Measurements from ENCODE around the gene USP9X. TPM values are rescaled to one million over a fixed set of nuclear protein-coding genes. Genes with fewer than 3 reads are reported as not detected.

The USP9X gene
- total and polyA plus RNA-seq, 2 donors (not counting 3 experiments of a cell fraction or from before 2014, with no cell fraction given): 13.7 to 66.8 TPM

GRCh38 chrX:41192880-41193279 is 107.6 kb downstream of the USP9X start:
- BruUV-seq (replicated peaks): no TSS peak
- H3K27me3 ChIP-seq (ENCODE audit: control insufficient read depth in 2 of 2, insufficient read depth in 2 of 2, low read length in 2 of 2): no peaks in the 10 kb centered on the region
- H3K4me3 ChIP-seq (replicated peaks in 1 of 3; ENCODE audit: insufficient read depth in 1 of 3, low read depth in 1 of 3, low read length in 3 of 3): no peak overlapping the region
- ChIA-PET CTCF (interaction anchor here (1.8 kb wide), 1 partner anchor 12 kb away, joined by 8 read pairs; no protein-coding TSS in a partner anchor), POLR2A (no interaction called here)
- no peak overlapping the region for H3K27ac ChIP-seq (ENCODE audit: insufficient read depth, low read depth, low read length)
- H3K79me2 ChIP-seq (ENCODE audit: control insufficient read depth, insufficient read depth, low read length): no peaks in the 10 kb centered on the region
- intact Hi-C loops (cut with micrococcal nuclease) (no loop called here), dilution Hi-C loops (cut with MboI; ENCODE audit: extremely low pct_ligation_motif_present, low sequenced_read_pairs) (no loop called here)
- H3K9me1 ChIP-seq (replicated peaks; ENCODE audit: control insufficient read depth, extremely low read depth, insufficient read depth, low read length): no peaks in the 10 kb centered on the region
- H3K9ac ChIP-seq (replicated peaks; ENCODE audit: extremely low read depth, insufficient read depth, low read length): no peak overlapping the region
- no peaks in the 10 kb centered on the region for H3K4me1 ChIP-seq (ENCODE audit: control insufficient read depth, extremely low read depth, insufficient read depth, low read length)
- H3K36me3 ChIP-seq (ENCODE audit: control insufficient read depth in 2 of 2, extremely low read depth in 1 of 2, insufficient read depth in 2 of 2, low read length in 2 of 2): no peaks in the 10 kb centered on the region
- TF ChIP-seq GATA2 (IDR thresholded peaks at IDR 0.05; ENCODE audit: insufficient read depth, insufficient read length, low read depth, low read length): no peak
- TF ChIP-seq MYC (IDR thresholded peaks at IDR 0.05; ENCODE audit: low read depth, low read length): no peak
- TF ChIP-seq POLR2A (IDR thresholded peaks at IDR 0.05; ENCODE audit: low read depth, low read length): no peak
- TF ChIP-seq MAX (IDR thresholded peaks at IDR 0.05; ENCODE audit: insufficient read depth, insufficient read length): no peak
- no peak for TF ChIP-seq EZH2 (IDR thresholded peaks at IDR 0.05; ENCODE audit: borderline replicate concordance, low read depth, low read length, severe bottlenecking)
- TF ChIP-seq POLR2AphosphoS5 (IDR thresholded peaks at IDR 0.05; ENCODE audit: insufficient read depth, low read depth, low read length): no peak
- no peak for TF ChIP-seq JUN (IDR thresholded peaks at IDR 0.05; ENCODE audit: borderline replicate concordance, insufficient read depth, insufficient read length, low read depth)
- no peak for TF ChIP-seq CTCF (IDR thresholded peaks at IDR 0.05; ENCODE audit: extremely low read depth in 1 of 2, insufficient read depth in 1 of 2, low read depth in 1 of 2, low read length in 2 of 2)
- no peak for TF ChIP-seq FOS (IDR thresholded peaks at IDR 0.05; ENCODE audit: borderline replicate concordance, insufficient read depth, low read length)
- no peaks in the 10 kb centered on the region for H4K20me1 ChIP-seq (replicated peaks; ENCODE audit: control insufficient read depth, extremely low read depth, insufficient read depth, low read length)
- H2AFZ ChIP-seq (ENCODE audit: low read depth, low read length): no peak overlapping the region
- FAIRE-seq (no peak), DNase-seq (ENCODE audit: low read depth, low spot score) (no peak)
- H3K9me3 ChIP-seq (replicated peaks; ENCODE audit: control insufficient read depth, insufficient read depth, low read length): no peaks in the 10 kb centered on the region
- no peak overlapping the region for H3K4me2 ChIP-seq (ENCODE audit: insufficient read depth, low read length)
